ENCODE results near the gene REX1BD. TPM values are rescaled to one million over a fixed set of nuclear protein-coding genes. Genes with fewer than 3 reads are reported as not detected.

REX1BD gene
- total RNA-seq, 1 experiment from 2014 or later: 132 TPM

DNA sequence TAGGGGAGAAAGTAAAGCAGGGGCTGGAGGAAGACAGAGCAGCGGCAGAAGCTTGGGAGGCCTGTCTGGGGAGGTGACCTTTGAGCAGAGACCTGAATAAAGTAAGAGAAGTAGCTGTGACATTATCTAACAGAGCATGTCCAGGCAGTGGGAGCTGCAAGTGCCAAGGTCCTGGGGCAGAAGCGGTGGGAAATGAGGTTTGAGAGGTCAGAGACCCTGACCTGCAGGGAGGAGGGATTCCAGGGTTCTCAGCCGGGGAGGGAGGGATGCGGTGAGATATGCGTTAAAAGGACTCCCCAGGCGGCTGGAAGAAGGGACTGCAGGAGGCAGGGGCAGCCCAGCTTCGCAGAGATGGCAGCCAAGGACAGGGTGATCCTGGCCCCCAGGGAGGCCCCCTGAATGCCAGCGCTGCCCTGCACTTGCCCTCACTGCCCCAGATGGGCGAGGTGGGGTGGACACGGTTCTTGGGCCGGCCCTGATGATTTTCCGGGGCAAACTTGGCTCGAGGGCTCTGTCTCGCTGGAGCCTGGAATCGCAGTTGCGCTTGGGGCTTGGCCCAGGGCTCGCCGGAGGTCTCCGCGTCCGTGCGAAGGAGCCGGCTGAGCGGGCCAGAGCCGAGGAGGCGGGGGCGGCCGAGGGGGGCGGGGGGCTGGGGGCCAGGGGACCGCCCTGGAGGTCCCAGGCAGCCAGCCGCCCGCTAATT is 14.8 kb downstream of the REX1BD start:
- DNase-seq (ENCODE audit: low spot score): no peak

DNA sequence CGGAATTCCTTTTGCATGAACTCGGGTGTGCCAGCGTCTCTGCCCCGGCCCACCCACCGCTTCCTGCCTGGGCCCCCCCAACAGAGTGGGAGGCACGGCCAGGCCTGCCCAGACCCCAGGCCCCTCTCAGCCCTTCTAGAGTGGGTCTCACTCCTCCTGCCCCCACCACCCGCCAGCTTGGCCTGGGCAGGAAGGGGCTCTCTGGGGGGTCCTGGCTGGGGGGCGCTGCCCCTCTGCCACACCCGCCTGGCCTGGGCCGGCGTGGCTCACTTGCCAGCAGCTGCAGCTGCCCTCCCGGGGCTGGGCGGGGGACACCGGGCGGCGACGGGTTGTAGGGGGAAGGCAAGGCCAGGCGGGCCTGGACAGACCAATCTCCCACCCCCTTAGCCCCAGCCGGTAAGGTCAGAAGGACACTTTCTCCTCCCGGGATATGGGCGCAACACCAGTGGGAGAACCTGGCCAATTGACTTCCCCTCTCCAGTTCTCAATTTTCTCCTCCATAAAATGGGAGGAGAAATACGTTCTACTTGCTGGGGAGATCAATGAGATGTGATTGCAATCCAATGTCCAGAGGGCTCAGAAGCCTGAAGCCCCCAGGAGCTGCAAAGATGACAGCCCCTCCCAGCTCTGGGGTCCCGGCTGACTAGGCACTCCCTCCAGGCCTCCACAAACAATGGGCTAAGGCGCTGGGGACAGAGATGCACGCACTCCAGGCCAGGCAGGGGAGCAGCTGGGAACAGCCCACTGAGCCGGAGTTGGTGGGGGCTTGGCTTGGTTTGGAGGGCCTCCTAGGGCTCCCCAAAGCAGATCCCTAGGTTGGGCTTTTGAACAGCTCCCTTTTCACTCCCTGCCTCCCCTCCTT is 15.6 kb downstream of the REX1BD start:
- no peak for DNase-seq (ENCODE audit: low spot score)

DNA sequence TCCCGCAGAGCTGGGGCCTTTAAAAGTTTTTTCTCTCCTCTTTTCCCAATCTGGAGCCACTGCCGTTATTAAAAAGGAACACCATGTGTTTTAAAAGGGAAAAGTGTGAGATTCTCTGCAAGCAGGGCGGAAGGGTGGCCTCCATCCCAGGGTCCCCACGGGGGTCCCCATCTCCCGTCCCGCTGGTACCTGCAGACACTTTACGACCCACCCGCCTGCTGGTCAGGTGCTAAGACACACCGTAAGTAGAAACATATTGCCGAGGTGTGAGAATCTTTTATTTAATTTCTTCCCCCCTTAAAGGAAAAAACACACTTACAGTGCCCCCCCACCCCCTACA is 16.2 kb downstream of the REX1BD start:
- no peak for DNase-seq (ENCODE audit: low spot score)

GRCh38 chr19:18605196-18605545 is 16.6 kb downstream of the REX1BD start:
- DNase-seq (ENCODE audit: low spot score): no peak

GRCh38 chr19:18605546-18606280 is 17.1 kb downstream of the REX1BD start:
- DNase-seq (ENCODE audit: low spot score): no peak

- DNase-seq (ENCODE audit: low spot score): no peak
Measured at GRCh38 chr19:18606281-18607225, 18.0 kb downstream of the REX1BD start, which contains the start of gene CRLF1. CRLF1 (minus strand) TSS chr19:18606799; CDS start chr19:18606656, 143 bp downstream.

- DNase-seq (ENCODE audit: low spot score): no peak
Measured at GRCh38 chr19:18607226-18608101, 18.9 kb downstream of the REX1BD start.

GRCh38 chr19:18608102-18608804 is 19.7 kb downstream of the REX1BD start:
- no peak for DNase-seq (ENCODE audit: low spot score)

- DNase-seq (ENCODE audit: low spot score): no peak
Measured at GRCh38 chr19:18608805-18609716, 20.5 kb downstream of the REX1BD start.

GRCh38 chr19:18609717-18610051 is 21.1 kb downstream of the REX1BD start:
- no peak for DNase-seq (ENCODE audit: low spot score)

GRCh38 chr19:18610245-18610555 is 21.6 kb downstream of the REX1BD start:
- no peak for DNase-seq (ENCODE audit: low spot score)

- no peak for DNase-seq (ENCODE audit: low spot score)
Measured at GRCh38 chr19:18610556-18611326, 22.1 kb downstream of the REX1BD start.

DNA sequence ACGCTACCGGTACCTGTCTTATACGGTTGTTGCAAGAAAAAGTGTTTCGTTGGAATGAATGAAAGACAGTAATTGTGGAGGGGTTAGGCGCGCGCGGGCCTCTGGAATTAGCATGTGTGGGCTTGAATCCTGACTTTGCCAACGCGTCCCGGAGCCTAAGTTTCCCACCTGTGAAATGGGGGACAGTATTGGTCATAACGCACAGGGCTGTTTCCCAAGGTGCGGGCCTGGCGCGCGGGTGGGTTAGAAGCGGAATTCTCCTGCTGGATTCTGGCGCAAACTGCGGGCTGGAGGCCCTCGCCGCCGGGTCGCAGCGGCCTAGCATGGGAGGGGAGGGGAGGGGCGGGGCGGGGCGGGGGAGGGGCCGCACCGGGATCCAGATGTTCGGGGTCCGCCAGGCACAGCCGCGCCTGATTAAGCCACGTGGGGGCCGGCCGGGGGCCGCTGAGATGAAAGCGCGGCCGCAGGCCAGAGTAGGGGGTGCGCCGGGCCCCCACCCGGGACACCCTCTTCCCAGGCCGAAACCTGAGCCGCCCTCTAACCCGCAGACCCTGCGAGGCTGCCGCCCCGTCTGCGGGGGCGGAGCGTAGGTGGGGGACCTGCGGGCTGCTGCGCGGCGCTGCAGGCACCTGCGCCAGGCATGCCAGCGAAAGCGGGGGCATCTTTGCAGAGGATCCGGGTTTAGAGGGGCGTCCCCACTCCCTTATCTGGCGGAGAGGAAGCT is 22.9 kb downstream of the REX1BD start:
- DNase-seq (ENCODE audit: low spot score): no peak

DNA sequence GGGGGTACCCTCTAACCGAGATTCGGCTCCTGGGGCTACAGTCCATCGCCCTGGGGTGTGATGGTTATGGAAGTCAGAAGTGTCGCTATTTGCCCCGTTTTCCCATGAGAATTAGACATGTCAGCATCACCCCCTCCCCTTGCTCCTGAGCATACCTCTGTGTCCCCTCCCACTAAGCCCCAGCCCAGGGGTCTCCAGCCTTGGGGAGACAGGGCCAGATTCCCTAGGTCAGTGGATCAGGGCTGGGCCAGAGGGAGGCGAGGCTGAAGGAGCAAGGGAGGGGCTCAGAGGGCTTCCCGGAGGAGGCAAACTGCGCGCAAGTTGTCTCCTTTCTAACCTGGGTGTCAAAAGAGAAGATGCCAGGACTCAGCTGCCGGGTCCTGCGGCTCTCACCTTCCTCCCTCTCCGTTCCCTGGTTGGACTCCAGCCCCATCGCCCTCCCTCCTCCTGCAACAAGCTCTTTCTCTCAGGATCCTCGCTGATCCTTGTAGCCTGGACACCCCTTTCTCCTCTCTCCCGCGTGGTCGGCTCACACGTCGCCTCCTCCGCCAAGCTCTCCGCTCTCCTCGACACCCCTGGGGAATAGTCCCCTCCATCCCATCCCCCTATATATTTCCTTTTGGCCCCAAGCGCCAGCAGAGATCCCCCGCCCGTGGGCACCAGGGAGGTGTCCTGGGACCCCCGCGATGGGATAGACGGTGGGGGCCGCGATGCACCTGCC is 23.6 kb downstream of the REX1BD start:
- no peak for DNase-seq (ENCODE audit: low spot score)

GRCh38 chr19:18612772-18613588 is 24.4 kb downstream of the REX1BD start, which contains the start of gene TMEM59L:
TMEM59L (plus strand) TSS chr19:18612870; CDS start chr19:18612959, 89 bp downstream.
- no peak for DNase-seq (ENCODE audit: low spot score)

All from HT-29 (cell line).